CD14-positive monocyte (primary cell): ENCODE results near the gene ACSS2. TPM values are rescaled to one million over a fixed set of nuclear protein-coding genes. Genes with fewer than 3 reads are reported as not detected.

Experiments used
- DNase-seq, 3 donors: peaks; one replicate each; pipeline ENCODE4 v3.0.0-alpha.2; 2011 to 2022
- H2AFZ ChIP-seq: 2 replicates; pipeline ENCODE4 v1.6.0; 2012; ENCODE audit warnings: mild to moderate bottlenecking, low read depth, low read length, inconsistent platforms; ENCODE audit not compliant: insufficient read depth, poor library complexity, severe bottlenecking
- H3K27ac ChIP-seq, 2 donors: 1 replicate in 1 of 2; 2 replicates in 1 of 2; pipeline ENCODE4 v1.5.1; 2012 to 2013; ENCODE audit warnings: low read length in 2 of 2, control low read depth in 1 of 2, inconsistent platforms in 1 of 2, low read depth in 1 of 2, mild to moderate bottlenecking in 1 of 2
- H3K27me3 ChIP-seq, 2 donors: one replicate each; pipeline versions ENCODE4 v1.6.0 to v1.6.1; 2011 to 2013; ENCODE audit warnings: low read length in 2 of 2; ENCODE audit not compliant: control insufficient read depth in 2 of 2, insufficient read depth in 2 of 2
- H3K36me3 ChIP-seq, 2 donors: replicated peaks in 1 of 2; 1 replicate in 1 of 2; 2 replicates in 1 of 2; pipeline versions ENCODE4 v1.5.1 to v1.6.1; 2012 to 2013; ENCODE audit warnings: low read length in 2 of 2, control low read depth in 1 of 2, inconsistent platforms in 1 of 2, mild to moderate bottlenecking in 1 of 2; ENCODE audit not compliant: insufficient read depth in 2 of 2, control insufficient read depth in 1 of 2
- H3K4me1 ChIP-seq, 2 donors: 1 replicate in 1 of 2; 2 replicates in 1 of 2; pipeline versions ENCODE4 v1.5.1 to v1.6.1; 2012 to 2013; ENCODE audit warnings: low read length in 2 of 2, control low read depth in 1 of 2, inconsistent platforms in 1 of 2, mild to moderate bottlenecking in 1 of 2, moderate library complexity in 1 of 2; ENCODE audit not compliant: insufficient read depth in 2 of 2, control insufficient read depth in 1 of 2
- H3K4me2 ChIP-seq: replicated peaks from 2 replicates; pipeline ENCODE3; 2012; ENCODE audit warnings: low read length, moderate library complexity, mild to moderate bottlenecking; ENCODE audit not compliant: poor library complexity, severe bottlenecking; ENCODE audit errors: extremely low read depth
- H3K4me3 ChIP-seq, 3 experiments: fragments of 200-600 bp in 1 of 3; sonication (generic) in 1 of 3; replicated peaks in 1 of 3; 1 replicate in 2 of 3; 2 replicates in 1 of 3; pipeline ENCODE4 v1.5.1; 2011 to 2013; ENCODE audit warnings: low read length in 3 of 3, mild to moderate bottlenecking in 3 of 3, control low read depth in 2 of 3, low read depth in 2 of 3, inconsistent platforms in 1 of 3, moderate library complexity in 1 of 3
- H3K79me2 ChIP-seq: 2 replicates; pipeline ENCODE4 v1.6.0; 2012; ENCODE audit warnings: mild to moderate bottlenecking, control low read depth, inconsistent platforms, low read length, moderate library complexity; ENCODE audit not compliant: insufficient read depth
- H3K9ac ChIP-seq: 2 replicates; pipeline ENCODE4 v1.6.0; 2017; ENCODE audit warnings: low read length, mild to moderate bottlenecking; ENCODE audit not compliant: insufficient read depth, poor library complexity, severe bottlenecking
- H3K9me3 ChIP-seq, 2 donors: replicated peaks in 1 of 2; 1 replicate in 1 of 2; 2 replicates in 1 of 2; pipeline versions ENCODE4 v1.5.1 to v1.6.1; 2012 to 2013; ENCODE audit warnings: low read length in 2 of 2, control low read depth in 1 of 2; ENCODE audit not compliant: control insufficient read depth in 1 of 2, insufficient read depth in 1 of 2
- H4K20me1 ChIP-seq: 2 replicates; pipeline ENCODE4 v1.6.0; 2012; ENCODE audit warnings: mild to moderate bottlenecking, low read length, control low read depth, moderate library complexity; ENCODE audit not compliant: insufficient read depth
- H3K27ac Mint-ChIP-seq, 7 donors: one replicate each; pipeline ENCODE4 v1.8.0; 2020; ENCODE audit warnings: mild to moderate bottlenecking in 7 of 7, mixed read lengths in 7 of 7, moderate library complexity in 6 of 7, inconsistent platforms in 2 of 7
- H3K27me3 Mint-ChIP-seq, 3 donors: one replicate each; pipeline ENCODE4 v1.8.0; 2021 to 2022; ENCODE audit warnings: low read depth in 3 of 3, mild to moderate bottlenecking in 3 of 3, mixed read lengths in 3 of 3, moderate library complexity in 3 of 3, inconsistent platforms in 1 of 3
- H3K36me3 Mint-ChIP-seq, 2 donors: one replicate each; pipeline ENCODE4 v1.8.0; 2020; ENCODE audit warnings: mixed read lengths in 2 of 2, inconsistent platforms in 1 of 2, mild to moderate bottlenecking in 1 of 2
- H3K4me1 Mint-ChIP-seq: one replicate; pipeline ENCODE4 v1.8.0; 2020; ENCODE audit warnings: mild to moderate bottlenecking, mixed read lengths
- H3K4me3 Mint-ChIP-seq, 2 donors: one replicate each; pipeline ENCODE4 v1.8.0; 2020; ENCODE audit warnings: mild to moderate bottlenecking in 2 of 2, mixed read lengths in 2 of 2, moderate library complexity in 1 of 2
- H3K9me3 Mint-ChIP-seq, 7 donors: one replicate each; pipeline ENCODE4 v1.8.0; 2020 to 2022; ENCODE audit warnings: mixed read lengths in 7 of 7, mild to moderate bottlenecking in 6 of 7, moderate library complexity in 6 of 7, inconsistent platforms in 2 of 7
- CTCF ChIP-seq: fragments of 200-600 bp; IDR thresholded peaks from one replicate; pipeline ENCODE4 v1.8.0; 2022; ENCODE audit warnings: antibody characterized with exemption, mild to moderate bottlenecking
- WGBS: methylation state at CpG from one replicate; pipeline ENCODE4 v1.1.5; 2013; ENCODE audit warnings: missing lambda C conversion rate; ENCODE audit not compliant: insufficient coverage; 5-methylcytosine and 5-hydroxymethylcytosine counted together
- intact Hi-C, 2 donors: fragments of 100-400 bp; cut with micrococcal nuclease; formaldehyde crosslinking; loops; one replicate each; pipeline versions ENCODE4 v1.15.0 to v1.15.1; 2023
- polyA plus RNA-seq, 3 donors: library from polyadenylated mRNA; depleted of rRNA in 1 of 3; unstranded in 2 of 3; stranded (reverse) in 1 of 3; fragments of 300-500 nt in 2 of 3; fragments of >200 nt in 1 of 3; fragmentation: Illumina TruSeq in 2 of 3; gene quantifications; 1 replicate in 2 of 3; 2 replicates in 1 of 3; pipeline ENCODE4 v1.2.3, GENCODE V29; 2012 to 2021

The ACSS2 gene
- polyA plus RNA-seq, 3 donors: 37.7 to 67.2 (median 48.4) TPM

GRCh38 chr20:34852298-34852697, 24.1 kb upstream of the ACSS2 start:
- Mint-ChIP-seq H3K27me3 (peaks cover 0 to 4% (median 2%) of the 10 kb centered on the region in 3 donors), H3K4me3 (no peak overlapping the region), H3K9me3 (no peaks in the 10 kb centered on the region), H3K36me3 (peaks cover 3 to 17% of the 10 kb centered on the region in 2 donors), H3K4me1 (no peaks in the 10 kb centered on the region), H3K27ac (no peak overlapping the region)
- TF ChIP-seq CTCF: no peak
- intact Hi-C loops: no loop called here
- Histone ChIP-seq H4K20me1 (no peaks in the 10 kb centered on the region), H3K79me2 (no peaks in the 10 kb centered on the region), H3K4me2 (no peak overlapping the region), H3K9me3 (no peaks in the 10 kb centered on the region), H3K9ac (no peak overlapping the region), H3K4me1 (no peaks in the 10 kb centered on the region), H3K4me3 (no peak overlapping the region), H2AFZ (no peak overlapping the region), H3K36me3 (peaks cover 0 to 3% of the 10 kb centered on the region in 2 donors), H3K27ac (no peak overlapping the region), H3K27me3 (no peaks in the 10 kb centered on the region)
- WGBS: 90% methylated on average over 2 of the region's 4 CpGs
- DNase-seq: no peak

- Histone ChIP-seq H3K79me2 (no peaks in the 10 kb centered on the region), H3K4me1 (peaks cover 3 to 4% of the 10 kb centered on the region in 2 donors), H3K36me3 (peaks cover 0 to 2% of the 10 kb centered on the region in 2 donors), H3K9ac (no peak overlapping the region), H3K27me3 (no peaks in the 10 kb centered on the region), H3K9me3 (no peaks in the 10 kb centered on the region), H3K27ac (no peak overlapping the region), H4K20me1 (no peaks in the 10 kb centered on the region), H2AFZ (no peak overlapping the region), H3K4me3 (no peak overlapping the region), H3K4me2 (no peak overlapping the region)
- WGBS: 98% methylated on average over 23 of the region's 26 CpGs
- intact Hi-C loops: no loop called here
- H3K9me3 Mint-ChIP-seq: peaks cover 0 to 1% (median 0%) of the 10 kb centered on the region in 7 donors
- TF ChIP-seq CTCF: no peak
- no peak overlapping the region for H3K4me3 Mint-ChIP-seq
- H3K36me3 Mint-ChIP-seq: peaks cover 10% of the 10 kb centered on the region in 2 donors
- H3K27me3 Mint-ChIP-seq: peaks cover 0 to 3% (median 2%) of the 10 kb centered on the region in 3 donors
- H3K4me1 Mint-ChIP-seq: peaks cover 5% of the 10 kb centered on the region
- no peak for DNase-seq
- no peak overlapping the region for H3K27ac Mint-ChIP-seq
Measured at GRCh38 chr20:34859367-34859766, 17.0 kb upstream of the ACSS2 start.
